Stimulated activated CD8-positive, alpha-beta memory T cell treated with anti-CD3 and anti-CD28 coated beads, Interleukin-12 subunit alpha, Interleukin-12 subunit beta, amount 100 ng/mL, for 1 hour (primary cell): Measurements from ENCODE around the gene ACP7.
"Not testable (repeated sequence)": the region's sequence is repeated elsewhere in the genome, so short reads cannot be mapped to it uniquely, and the experiment has no call there.

Experiments used
- DNase-seq: peaks from one replicate; pipeline ENCODE4 v3.0.0-alpha.2; 2020; ENCODE audit warnings: low read depth

The ACP7 gene

GRCh38 chr19:39132344-39132969, 48.3 kb downstream of the ACP7 start:
- no peak for DNase-seq

GRCh38 chr19:39133431-39134270, 49.5 kb downstream of the ACP7 start:
- no peak for DNase-seq

GRCh38 chr19:39135701-39136100, 51.5 kb downstream of the ACP7 start:
- DNase-seq, result no peak

GRCh38 chr19:39136225-39136940, 52.2 kb downstream of the ACP7 start:
- DNase-seq, result no peak

GRCh38 chr19:39137131-39137530, 53.0 kb downstream of the ACP7 start:
- DNase-seq, result no peak

- no peak for DNase-seq
Measured at GRCh38 chr19:39138221-39139211, 54.3 kb downstream of the ACP7 start.

- DNase-seq, result no peak
Measured at GRCh38 chr19:39139305-39139874, 55.2 kb downstream of the ACP7 start.

- no peak for DNase-seq
Measured at GRCh38 chr19:39139971-39140453, 55.8 kb downstream of the ACP7 start.

- DNase-seq, result no peak
Measured at GRCh38 chr19:39140594-39140993, 56.4 kb downstream of the ACP7 start.

GRCh38 chr19:39141929-39142328, 57.8 kb downstream of the ACP7 start:
- DNase-seq, result no peak

- no peak for DNase-seq
Measured at GRCh38 chr19:39142630-39143029, 58.5 kb downstream of the ACP7 start.

GRCh38 chr19:39143757-39144289, 59.7 kb downstream of the ACP7 start:
- not testable (repeated sequence) for DNase-seq

GRCh38 chr19:39144290-39145071, 60.3 kb downstream of the ACP7 start:
- no peak for DNase-seq

- no peak for DNase-seq
Measured at GRCh38 chr19:39145180-39145953, 61.2 kb downstream of the ACP7 start.

- no peak for DNase-seq
Measured at GRCh38 chr19:39146091-39146490, 61.9 kb downstream of the ACP7 start.

- no peak for DNase-seq
Measured at GRCh38 chr19:39146686-39147450, 62.7 kb downstream of the ACP7 start.

- no peak for DNase-seq
Measured at GRCh38 chr19:39147480-39147879, 63.3 kb downstream of the ACP7 start.

GRCh38 chr19:39148939-39149529, 64.9 kb downstream of the ACP7 start:
- DNase-seq, result no peak
